GM23248 (cell line): Measurements from ENCODE around the gene DHDDS. TPM values are rescaled to one million over a fixed set of nuclear protein-coding genes. Genes with fewer than 3 reads are reported as not detected.

Source experiments
- DNase-seq: peaks from one replicate; pipeline ENCODE4 v3.0.0-alpha.2; 2015
- H2AFZ ChIP-seq: fragments of 200-600 bp; sonication (generic); 2 replicates; pipeline ENCODE4 v1.6.1; 2016; ENCODE audit warnings: antibody characterized with exemption
- H3F3A ChIP-seq: fragments of 200-600 bp; sonication (generic); 2 replicates; pipeline ENCODE4 v1.6.1; 2016; ENCODE audit warnings: mild to moderate bottlenecking, antibody characterized with exemption, mixed run types; ENCODE audit not compliant: insufficient read depth
- H3K27ac ChIP-seq: fragments of 200-600 bp; sonication (generic); 2 replicates; pipeline ENCODE4 v1.5.1; 2016; ENCODE audit warnings: mild to moderate bottlenecking
- H3K27me3 ChIP-seq: fragments of 200-600 bp; sonication (generic); replicated peaks from 2 replicates; pipeline ENCODE4 v1.6.1; 2016; ENCODE audit warnings: mild to moderate bottlenecking; ENCODE audit not compliant: insufficient read depth
- H3K36me3 ChIP-seq: fragments of 200-600 bp; sonication (generic); 2 replicates; pipeline ENCODE4 v1.6.1; 2016; ENCODE audit warnings: low read depth, mild to moderate bottlenecking
- H3K4me1 ChIP-seq: fragments of 200-600 bp; sonication (generic); 2 replicates; pipeline ENCODE4 v1.6.1; 2016; ENCODE audit warnings: mild to moderate bottlenecking; ENCODE audit not compliant: insufficient read depth
- H3K4me2 ChIP-seq: fragments of 200-600 bp; sonication (generic); one replicate; pipeline ENCODE4 v1.6.1; 2016; ENCODE audit warnings: mild to moderate bottlenecking; ENCODE audit not compliant: unreplicated experiment
- H3K4me3 ChIP-seq: fragments of 200-600 bp; sonication (generic); 2 replicates; pipeline ENCODE4 v1.5.1; 2016; ENCODE audit warnings: mild to moderate bottlenecking
- H3K79me2 ChIP-seq: fragments of 200-600 bp; sonication (generic); 2 replicates; pipeline ENCODE4 v1.6.1; 2016; ENCODE audit warnings: mild to moderate bottlenecking; ENCODE audit not compliant: insufficient read depth
- H3K9ac ChIP-seq: fragments of 200-600 bp; sonication (generic); 2 replicates; pipeline ENCODE4 v1.6.1; 2016; ENCODE audit warnings: mild to moderate bottlenecking
- H3K9me2 ChIP-seq: fragments of 200-600 bp; sonication (generic); 2 replicates; pipeline ENCODE4 v1.6.1; 2016; ENCODE audit warnings: mixed run types, mild to moderate bottlenecking, moderate library complexity; ENCODE audit not compliant: insufficient read depth
- H3K9me3 ChIP-seq: fragments of 200-600 bp; sonication (generic); one replicate; pipeline ENCODE4 v1.6.1; 2017; ENCODE audit warnings: low read depth
- H4K20me1 ChIP-seq: fragments of 200-600 bp; sonication (generic); 2 replicates; pipeline ENCODE4 v1.6.0; 2016; ENCODE audit not compliant: insufficient read depth
- EZH2 ChIP-seq: fragments of 200-600 bp; sonication (generic); IDR thresholded peaks from 2 replicates; pipeline ENCODE4 v1.6.1; 2018; ENCODE audit warnings: antibody characterized with exemption, mild to moderate bottlenecking; ENCODE audit not compliant: insufficient read depth, poor library complexity, severe bottlenecking
- EZH2phosphoT487 ChIP-seq: fragments of 200-600 bp; sonication (generic); IDR thresholded peaks from 2 replicates; pipeline ENCODE4 v1.6.1; 2018; ENCODE audit warnings: antibody characterized with exemption, moderate library complexity, mild to moderate bottlenecking, low read depth; ENCODE audit not compliant: insufficient read depth
- WGBS, 2 experiments: methylation state at CpG; one replicate each; pipeline ENCODE4 v1.1.6; 2015 to 2017; ENCODE audit warnings: low lambda C conversion rate in 2 of 2, low coverage in 1 of 2; ENCODE audit errors: missing lambda C conversion rate in 2 of 2; 5-methylcytosine and 5-hydroxymethylcytosine counted together
- in situ Hi-C: fragments of 300-500 bp; cut with MboI; formaldehyde crosslinking; loops from 2 replicates; pipeline ENCODE4 v1.15.0; 2020
- polyA plus RNA-seq: library from polyadenylated mRNA; unstranded; fragments of >200 nt; fragmentation: Nextera tagmentation; extraction: Ambion mirVana; gene quantifications from 2 replicates; pipeline ENCODE4 v1.2.1, GENCODE V29; 2016
- total RNA-seq: library from RNA; depleted of rRNA; stranded (reverse); fragments of >200 nt; shearing (Covaris generic); gene quantifications from 2 replicates; pipeline ENCODE4 v1.2.3, GENCODE V29; 2014

DHDDS gene
- total and polyA plus RNA-seq, 2 experiments from 2014 or later, result 46.9 to 50.8 TPM

DNA sequence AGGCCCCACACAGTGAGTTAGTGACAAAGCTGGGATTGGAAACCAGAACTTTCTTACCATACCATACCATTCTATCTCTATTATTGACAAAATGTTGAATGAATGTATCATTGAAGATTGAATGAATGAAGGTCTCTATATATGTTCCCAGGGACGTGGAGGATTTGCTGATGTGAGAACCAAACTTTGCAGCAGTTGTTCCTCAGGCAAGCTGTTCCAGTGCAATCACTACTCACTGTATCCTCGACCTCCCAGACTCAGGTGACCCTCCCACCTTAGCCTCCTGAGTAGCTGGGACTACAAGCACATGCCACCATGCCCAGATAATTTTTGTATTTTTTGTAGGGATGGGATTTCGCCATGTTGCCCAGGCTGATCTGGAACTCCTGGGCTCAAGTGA is 33.1 kb upstream of the DHDDS start:
- Histone ChIP-seq H3K27ac (no peak overlapping the region), H4K20me1 (no peaks in the 10 kb centered on the region), H3K27me3 (peaks cover 4% of the 10 kb centered on the region; the same call in 1 of the 2 replicates), H3K79me2 (no peaks in the 10 kb centered on the region), H3K9ac (no peak overlapping the region), H3K4me1 (no peaks in the 10 kb centered on the region), H3K36me3 (no peaks in the 10 kb centered on the region), H3K9me3 (no peaks in the 10 kb centered on the region), H3K4me3 (no peak overlapping the region), H3K4me2 (no peak overlapping the region), H2AFZ (no peak overlapping the region), H3F3A (no peaks in the 10 kb centered on the region), H3K9me2 (no peaks in the 10 kb centered on the region)
- in situ Hi-C loops, result no loop called here
- TF ChIP-seq EZH2phosphoT487 (no peak), EZH2 (no peak)
- DNase-seq, result no peak
- 39 to 40% methylated on average over 3 of the region's 3 CpGs for WGBS, 2 experiments

DNA sequence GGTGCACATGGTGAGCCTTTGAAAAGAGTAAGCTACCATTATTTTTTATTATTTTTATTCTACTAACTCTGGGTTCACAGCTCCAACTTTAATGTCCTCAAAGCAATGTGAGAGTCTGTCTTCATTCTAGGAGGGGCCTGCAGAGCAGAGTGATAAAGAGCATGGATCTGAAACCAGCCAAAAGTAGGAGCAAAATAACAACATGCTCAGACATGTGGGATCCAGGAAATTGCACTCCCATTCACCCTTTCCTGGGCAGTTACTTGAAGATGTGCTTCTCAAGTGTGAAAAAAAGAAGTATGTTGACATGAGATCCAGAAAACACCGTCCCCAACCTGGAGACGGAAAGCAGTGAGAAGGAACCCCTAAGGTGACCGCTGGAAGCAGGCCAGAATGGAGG is 30.2 kb upstream of the DHDDS start:
- H3K4me1 ChIP-seq, result peaks cover 3% of the 10 kb centered on the region; the same call in 1 of the 2 replicates
- no peak for DNase-seq
- H3F3A ChIP-seq, result peaks cover 8% of the 10 kb centered on the region
- no peaks in the 10 kb centered on the region for H3K36me3 ChIP-seq
- no peak for TF ChIP-seq EZH2phosphoT487
- no peak for TF ChIP-seq EZH2
- H3K9me3 ChIP-seq, result no peaks in the 10 kb centered on the region
- H3K27me3 ChIP-seq, result peaks cover 4% of the 10 kb centered on the region; the same call in 1 of the 2 replicates
- no peak overlapping the region for H3K4me3 ChIP-seq
- H3K9me2 ChIP-seq, result no peaks in the 10 kb centered on the region
- WGBS, 2 experiments, result 55 to 60% methylated on average over 3 of the region's 3 CpGs
- H4K20me1 ChIP-seq, result no peaks in the 10 kb centered on the region
- H3K9ac ChIP-seq, result no peak overlapping the region
- in situ Hi-C loops, result no loop called here
- no peak overlapping the region for H3K4me2 ChIP-seq
- no peaks in the 10 kb centered on the region for H3K79me2 ChIP-seq
- no peak overlapping the region for H3K27ac ChIP-seq
- no peak overlapping the region for H2AFZ ChIP-seq

DNA sequence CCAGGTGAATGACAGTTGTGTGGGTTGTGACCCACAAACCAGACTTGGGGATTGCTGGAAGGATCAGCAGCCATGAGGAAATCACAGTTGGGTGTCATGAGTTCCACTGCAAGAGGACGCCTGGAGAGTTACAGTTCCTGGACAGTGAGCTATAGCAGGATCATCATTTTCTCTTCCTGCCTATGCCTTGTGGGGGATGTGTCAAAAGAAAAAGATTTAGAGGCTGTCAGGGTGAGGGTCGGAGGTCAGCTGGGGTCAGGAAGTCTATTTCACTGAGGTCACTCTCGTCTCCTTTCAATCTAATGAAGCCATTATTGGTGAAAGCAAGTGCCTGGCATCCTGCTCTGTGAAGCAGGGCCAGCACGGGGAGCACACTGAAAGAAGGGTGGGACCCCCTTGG is 28.5 kb upstream of the DHDDS start:
- in situ Hi-C loops, result no loop called here
- Histone ChIP-seq H2AFZ (no peak overlapping the region), H3K4me1 (peaks cover 3% of the 10 kb centered on the region; the same call in 1 of the 2 replicates), H3K9me2 (no peaks in the 10 kb centered on the region), H3K36me3 (no peaks in the 10 kb centered on the region), H3K9me3 (no peaks in the 10 kb centered on the region), H3F3A (peaks cover 8% of the 10 kb centered on the region), H3K27ac (no peak overlapping the region), H4K20me1 (no peaks in the 10 kb centered on the region), H3K27me3 (peaks cover 4% of the 10 kb centered on the region; the same call in 1 of the 2 replicates), H3K79me2 (no peaks in the 10 kb centered on the region), H3K9ac (no peak overlapping the region), H3K4me3 (no peak overlapping the region), H3K4me2 (no peak overlapping the region)
- WGBS, 2 experiments, result 17% methylated on average over 4 of the region's 4 CpGs
- no peak for DNase-seq
- no peak for TF ChIP-seq EZH2phosphoT487
- no peak for TF ChIP-seq EZH2

DNA sequence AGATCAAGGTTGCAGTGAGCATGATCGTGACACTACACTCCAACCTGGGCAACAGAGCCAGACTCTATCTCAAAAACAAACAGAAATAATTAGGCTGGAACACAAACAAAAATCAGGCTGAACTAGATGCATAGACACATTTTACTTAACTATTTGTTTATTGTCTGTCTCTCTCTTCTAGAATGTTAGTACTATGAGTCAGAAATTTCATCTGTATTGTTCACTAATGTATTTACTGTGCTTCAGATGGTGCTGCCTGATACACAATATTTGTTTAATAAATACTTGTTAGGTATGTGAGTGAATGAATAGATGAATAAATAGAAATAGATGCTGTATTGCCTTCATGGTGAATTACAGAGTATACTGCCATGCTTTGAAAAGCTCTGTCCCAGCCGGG is 27.5 kb upstream of the DHDDS start:
- peak; percentile 32 for DNase-seq
- H3K36me3 ChIP-seq, result no peaks in the 10 kb centered on the region
- H3K4me1 ChIP-seq, result peaks cover 6% of the 10 kb centered on the region; the same call in 1 of the 2 replicates
- H3K27ac ChIP-seq, result no peak overlapping the region
- no peaks in the 10 kb centered on the region for H3K9me3 ChIP-seq
- TF ChIP-seq EZH2, result no peak
- TF ChIP-seq EZH2phosphoT487, result no peak
- no peak overlapping the region for H3K4me2 ChIP-seq
- H3K9ac ChIP-seq, result no peak overlapping the region
- H2AFZ ChIP-seq, result no peak overlapping the region
- H3F3A ChIP-seq, result peaks cover 8% of the 10 kb centered on the region
- H3K79me2 ChIP-seq, result no peaks in the 10 kb centered on the region
- no peaks in the 10 kb centered on the region for H4K20me1 ChIP-seq
- peaks cover 12% of the 10 kb centered on the region; the same call in 1 of the 2 replicates for H3K27me3 ChIP-seq
- WGBS, 2 experiments, result 48 to 49% methylated on average over 2 of the region's 2 CpGs
- in situ Hi-C loops, result no loop called here
- H3K4me3 ChIP-seq, result no peak overlapping the region
- no peaks in the 10 kb centered on the region for H3K9me2 ChIP-seq
